ENCODE measurements around the gene ABR.

DNA sequence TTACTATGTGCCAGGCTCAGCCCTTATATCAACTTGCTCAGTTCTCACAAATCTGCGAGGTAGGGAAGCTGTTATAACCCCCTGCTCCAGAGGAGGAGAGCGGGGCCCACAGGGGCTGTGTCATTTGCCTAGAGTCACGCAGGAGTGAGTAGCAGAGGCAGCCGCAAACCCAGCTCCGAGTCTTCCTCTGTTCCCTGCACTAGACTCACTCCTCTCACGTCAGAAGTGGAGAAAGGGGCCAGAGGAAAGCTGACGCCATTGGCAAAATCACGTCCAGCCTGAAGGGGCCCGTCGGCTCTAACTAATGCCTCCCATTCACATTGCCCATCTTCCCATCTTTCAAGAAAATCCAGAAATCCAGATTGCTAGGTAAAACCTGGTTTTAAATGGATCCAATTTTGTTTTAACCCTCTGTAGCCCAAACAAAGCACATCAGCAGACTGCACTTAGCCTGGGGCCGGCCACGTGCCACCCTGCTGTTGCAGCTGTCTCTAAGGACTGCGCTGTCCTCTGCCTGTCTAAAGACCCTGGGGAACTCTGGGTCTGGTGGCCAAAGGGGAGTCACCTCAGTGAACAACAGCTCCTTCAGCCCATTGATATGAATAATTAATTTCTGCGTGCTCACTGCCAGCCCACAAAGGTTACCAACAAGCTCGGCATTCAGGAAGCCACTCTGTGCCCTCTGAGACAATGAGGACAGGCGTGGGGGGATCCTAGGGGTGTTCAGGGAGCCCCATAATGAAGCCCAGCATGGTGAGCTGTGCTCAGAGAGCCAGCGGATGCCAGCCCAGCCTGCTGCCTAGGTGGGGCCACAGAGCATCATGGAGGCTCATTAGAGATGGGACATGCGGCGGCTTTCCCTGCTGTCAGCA, 36.7 kb upstream of the ABR start:
- no peak for TF ChIP-seq POLR2A (IDR thresholded peaks at IDR 0.05)
- TF ChIP-seq, protein P1, sequence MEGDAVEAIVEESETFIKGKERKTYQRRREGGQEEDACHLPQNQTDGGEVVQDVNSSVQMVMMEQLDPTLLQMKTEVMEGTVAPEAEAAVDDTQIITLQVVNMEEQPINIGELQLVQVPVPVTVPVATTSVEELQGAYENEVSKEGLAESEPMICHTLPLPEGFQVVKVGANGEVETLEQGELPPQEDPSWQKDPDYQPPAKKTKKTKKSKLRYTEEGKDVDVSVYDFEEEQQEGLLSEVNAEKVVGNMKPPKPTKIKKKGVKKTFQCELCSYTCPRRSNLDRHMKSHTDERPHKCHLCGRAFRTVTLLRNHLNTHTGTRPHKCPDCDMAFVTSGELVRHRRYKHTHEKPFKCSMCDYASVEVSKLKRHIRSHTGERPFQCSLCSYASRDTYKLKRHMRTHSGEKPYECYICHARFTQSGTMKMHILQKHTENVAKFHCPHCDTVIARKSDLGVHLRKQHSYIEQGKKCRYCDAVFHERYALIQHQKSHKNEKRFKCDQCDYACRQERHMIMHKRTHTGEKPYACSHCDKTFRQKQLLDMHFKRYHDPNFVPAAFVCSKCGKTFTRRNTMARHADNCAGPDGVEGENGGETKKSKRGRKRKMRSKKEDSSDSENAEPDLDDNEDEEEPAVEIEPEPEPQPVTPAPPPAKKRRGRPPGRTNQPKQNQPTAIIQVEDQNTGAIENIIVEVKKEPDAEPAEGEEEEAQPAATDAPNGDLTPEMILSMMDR (IDR thresholded peaks at IDR 0.05), result no peak
- TF ChIP-seq EP300 (IDR thresholded peaks at IDR 0.05), result no peak
